HG03060 (cell line): Measurements from ENCODE around the gene PCCA.
A peak's percentile ranks its signal among the peaks of the same experiment; 100 is the strongest.
"Not testable (repeated sequence)": the region's sequence is repeated elsewhere in the genome, so short reads cannot be mapped to it uniquely, and the experiment has no call there.

ENCODE experiments used
- ATAC-seq: cut with Tn5 transposase; IDR thresholded peaks from one replicate; pipeline ENCODE4 v1.9.1; 2021; ENCODE audit warnings: low read depth, moderate number of reproducible peaks; ENCODE audit not compliant: unreplicated experiment

The PCCA gene

DNA sequence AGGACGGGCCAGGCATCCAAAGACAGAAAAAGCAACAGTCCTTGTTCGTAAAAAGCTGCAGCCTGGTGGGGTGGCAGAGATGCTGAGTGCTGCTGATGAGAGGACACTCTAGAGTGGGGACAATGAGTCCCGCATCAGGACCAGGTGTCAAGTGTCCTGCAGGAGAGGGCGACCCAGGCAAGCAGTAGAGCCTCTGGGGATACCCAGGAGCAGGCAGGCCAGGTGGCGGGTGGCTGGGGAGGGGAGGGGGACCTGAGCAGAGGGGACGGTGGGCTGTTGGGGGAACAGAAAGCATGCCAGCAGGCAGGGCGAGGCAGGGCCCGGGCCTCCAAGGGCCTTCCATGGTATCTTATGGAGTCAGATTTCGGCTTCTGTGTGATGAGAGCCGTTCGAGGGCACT is 463.9 kb downstream of the PCCA start:
- no peak for ATAC-seq

DNA sequence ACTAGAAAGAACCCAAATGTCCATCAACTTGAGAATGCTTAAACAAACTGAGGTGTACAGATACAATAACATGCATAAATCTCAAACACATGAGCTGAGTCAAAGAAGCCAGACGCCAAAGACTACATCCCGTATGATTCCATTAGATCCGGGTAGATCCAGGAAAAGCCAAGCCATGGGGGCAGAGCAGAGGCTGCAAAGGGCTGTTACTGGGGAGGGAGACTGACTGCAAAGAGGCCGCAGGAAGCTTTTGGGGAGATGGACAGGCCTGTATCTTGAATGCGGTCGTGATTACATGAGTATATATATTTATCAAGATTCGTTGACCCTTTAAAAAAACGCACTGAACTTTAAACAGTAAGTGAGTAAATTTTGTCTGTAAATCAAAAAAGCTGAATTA is 471.0 kb downstream of the PCCA start:
- no peak for ATAC-seq

DNA sequence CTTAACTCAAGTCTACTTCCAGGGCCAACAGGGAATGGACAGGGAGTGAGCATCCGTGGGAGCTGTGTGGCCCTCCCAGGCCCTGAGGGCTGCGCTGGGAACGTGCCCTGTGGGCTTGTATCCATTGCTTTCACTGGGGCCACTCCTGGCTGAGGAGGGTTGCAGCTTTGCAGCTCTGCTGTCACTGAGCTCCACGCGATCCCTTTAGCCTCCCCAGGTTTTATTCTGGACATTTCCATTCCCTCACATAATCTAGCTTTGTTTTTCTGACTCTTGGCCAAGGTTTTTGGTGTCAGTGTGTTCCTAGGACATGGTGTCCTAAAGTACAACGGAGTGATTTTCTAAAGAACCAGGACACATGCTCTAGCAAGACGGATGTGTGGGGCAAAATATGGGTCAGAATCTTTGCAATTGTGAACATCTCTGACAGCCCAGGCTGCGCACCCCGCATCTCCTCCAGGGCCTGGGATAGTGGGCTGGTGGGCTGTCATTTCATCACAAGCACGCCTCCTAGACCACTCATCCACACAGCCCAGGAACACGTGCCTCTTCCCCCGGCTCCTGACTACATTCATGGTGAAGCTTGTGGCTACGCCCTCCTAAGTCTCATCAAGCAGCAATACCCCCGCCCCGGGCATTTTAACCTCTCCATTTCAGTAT is 471.7 kb downstream of the PCCA start:
- no peak for ATAC-seq

DNA sequence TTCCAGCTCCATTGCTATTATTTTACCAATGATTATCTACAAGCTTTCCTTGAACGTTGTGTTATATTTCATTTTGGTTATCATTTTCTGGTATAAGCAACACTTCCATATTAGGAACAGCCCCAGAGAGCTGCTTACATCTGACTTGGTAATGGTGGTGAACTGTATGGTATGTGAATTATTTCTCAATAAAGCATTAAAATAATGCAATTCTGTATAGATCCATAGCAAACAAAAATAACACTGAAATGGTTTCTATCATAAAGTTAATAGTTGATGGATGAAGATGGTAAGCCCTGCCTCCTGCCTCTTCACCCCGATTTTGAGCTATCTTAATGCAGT is 472.2 kb downstream of the PCCA start:
- ATAC-seq, result no peak

DNA sequence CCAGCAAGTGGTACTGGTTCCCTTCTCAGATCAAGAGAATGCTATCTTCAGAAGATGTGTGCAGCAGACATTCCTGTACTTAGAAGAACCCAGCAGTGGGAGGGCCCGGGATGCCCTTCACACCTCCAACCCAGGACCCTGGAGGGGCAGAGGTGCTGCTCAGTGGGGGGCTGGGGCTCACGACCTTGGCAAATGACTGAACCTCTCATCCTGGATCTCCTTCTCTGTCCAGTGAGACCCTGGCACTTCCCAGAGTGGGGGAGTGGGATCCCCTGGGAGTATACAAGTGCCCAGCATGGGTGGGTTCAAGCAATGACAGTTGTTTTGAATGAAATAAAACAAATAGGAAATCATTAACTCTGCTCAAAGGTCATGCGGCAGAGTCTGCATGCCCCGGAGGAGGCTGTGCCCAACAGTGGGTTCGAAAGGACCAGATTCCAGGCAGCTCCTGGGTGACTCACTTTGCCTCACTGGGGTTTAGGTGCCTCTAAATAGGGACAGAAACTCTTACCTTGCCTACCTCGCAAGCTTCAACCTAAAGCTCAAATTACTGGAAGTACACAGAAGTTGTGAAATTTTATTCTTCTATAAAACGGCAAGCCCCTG is 472.8 kb downstream of the PCCA start:
- ATAC-seq, result no peak

DNA sequence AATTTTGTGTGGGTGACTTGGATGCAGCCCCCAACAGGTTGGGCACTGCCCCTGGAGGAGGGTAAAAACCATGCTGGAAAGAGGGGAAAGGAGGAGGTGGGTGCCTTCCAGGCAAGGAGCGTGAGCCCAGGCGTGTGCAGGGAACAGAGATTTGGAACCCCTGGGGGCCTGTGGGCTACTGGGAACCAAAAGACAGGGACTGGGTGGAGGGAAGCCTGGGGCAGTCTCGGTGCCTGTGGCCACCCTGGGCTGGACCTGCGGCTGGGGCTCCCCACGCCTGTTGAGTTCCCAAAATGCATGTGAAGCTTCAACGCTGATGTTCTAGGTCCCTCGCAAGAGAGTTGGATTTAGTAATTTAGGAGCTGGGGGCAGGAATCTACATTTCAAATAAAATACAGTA is 474.9 kb downstream of the PCCA start:
- no peak for ATAC-seq

DNA sequence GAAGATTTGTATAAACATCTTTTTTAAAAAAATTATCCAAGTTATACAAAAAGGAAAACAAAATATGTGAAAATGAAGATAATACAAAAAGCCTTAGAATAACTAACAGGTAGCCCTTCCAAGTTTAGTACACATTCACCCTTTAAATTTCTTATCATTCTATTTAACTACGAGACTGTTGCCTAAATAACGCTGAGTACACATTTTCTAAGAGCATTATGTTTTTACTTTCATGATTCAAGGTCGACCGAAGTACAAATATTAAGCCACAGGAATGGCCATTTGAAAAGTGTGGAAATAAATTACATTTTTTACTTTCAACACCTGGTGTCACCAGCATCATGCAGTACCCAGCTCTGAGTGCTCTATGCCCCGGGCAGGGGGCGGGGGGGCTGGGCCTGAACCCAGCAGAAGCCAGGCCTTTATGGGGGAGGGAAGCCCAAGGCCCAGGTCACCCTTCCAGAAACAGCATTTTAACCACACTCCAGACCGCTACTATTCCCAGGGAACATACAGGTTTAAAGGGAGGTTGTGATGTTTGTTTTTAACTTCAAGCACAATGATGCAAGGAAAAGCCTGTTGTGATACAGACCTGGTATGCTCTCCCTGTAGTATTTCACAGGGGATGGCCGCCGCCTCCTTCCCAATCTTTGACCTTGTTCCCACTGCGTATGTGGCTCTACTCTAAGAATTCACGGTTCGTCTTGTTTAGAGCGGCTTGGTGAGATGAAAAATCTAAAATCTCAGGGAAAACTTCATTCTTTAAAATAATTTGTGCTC is 475.7 kb downstream of the PCCA start:
- ATAC-seq, result no peak

DNA sequence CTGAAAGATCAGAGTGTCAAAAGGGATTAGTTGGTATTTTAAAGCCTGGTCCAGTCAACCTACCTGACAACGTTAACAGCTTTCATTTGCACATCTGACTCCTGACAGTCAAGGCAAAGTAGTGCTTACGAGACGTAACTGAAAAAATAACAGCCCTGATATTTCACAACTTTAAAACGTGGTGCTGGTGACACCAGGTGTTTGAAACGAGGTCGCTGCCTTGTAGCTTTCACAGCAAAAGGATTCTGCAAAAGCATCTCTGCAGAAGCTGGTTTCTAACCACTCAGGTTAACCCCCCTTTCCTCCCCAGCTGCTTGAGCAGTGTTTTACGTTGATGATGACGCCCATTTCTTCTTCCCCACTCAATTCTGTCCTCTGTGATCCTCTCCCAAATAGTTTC is 476.4 kb downstream of the PCCA start:
- ATAC-seq, result no peak

DNA sequence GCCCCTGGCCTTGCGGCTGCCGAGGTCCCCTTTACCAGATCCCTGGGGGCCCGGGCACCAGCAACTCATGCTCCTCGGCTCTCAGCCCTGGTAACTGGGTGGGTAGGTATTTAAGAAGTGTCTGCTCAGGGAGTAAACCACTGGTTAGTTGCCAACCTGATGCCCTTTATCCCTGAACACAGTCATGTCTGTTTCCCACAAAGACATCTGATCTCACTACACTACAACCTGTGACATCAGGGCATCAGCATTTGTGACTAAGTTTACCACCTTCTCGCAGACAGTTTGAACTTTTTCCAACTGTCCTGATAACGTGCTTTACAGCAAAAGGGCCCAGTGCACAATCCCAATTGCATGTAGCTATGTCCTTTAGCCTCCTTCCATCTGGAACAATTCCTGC is 477.6 kb downstream of the PCCA start:
- ATAC-seq, result no peak

DNA sequence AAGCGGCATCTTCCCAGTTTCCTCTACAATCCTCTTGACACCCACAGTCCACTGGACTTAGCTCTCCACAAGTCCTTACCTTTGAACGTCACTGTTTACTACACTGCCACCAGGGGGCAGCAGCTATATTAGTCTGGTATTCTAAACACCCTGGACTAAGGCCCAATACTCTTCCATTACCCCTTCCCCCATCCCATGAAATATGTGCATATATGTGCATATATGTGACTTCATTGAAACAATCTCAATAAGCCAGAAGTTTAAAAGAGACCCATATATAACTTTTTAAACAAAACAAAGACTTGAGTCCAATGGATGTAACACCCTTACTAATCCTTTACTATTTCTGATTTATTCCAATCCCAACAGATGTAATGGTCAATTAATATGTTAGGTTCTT is 484.2 kb downstream of the PCCA start:
- peak; percentile 88 for ATAC-seq

DNA sequence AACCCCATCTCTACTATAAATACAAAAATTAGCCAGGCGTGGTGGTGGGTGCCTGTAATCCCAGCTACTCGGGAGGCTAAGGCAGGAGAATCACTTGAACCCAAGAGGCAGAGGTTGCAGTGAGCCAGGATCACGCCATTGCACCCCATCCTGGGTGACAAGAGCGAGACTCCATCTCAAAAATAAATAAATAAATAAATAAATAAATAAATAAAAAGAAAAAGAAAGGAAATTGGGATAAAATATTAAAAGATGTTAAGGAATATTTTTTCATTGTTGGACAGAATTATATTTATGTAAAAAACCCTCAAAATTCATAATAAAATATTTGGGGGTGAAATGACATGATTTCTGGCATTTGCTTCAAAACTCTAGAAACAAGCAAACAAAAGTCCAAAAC is 488.3 kb downstream of the PCCA start:
- ATAC-seq, result not testable (repeated sequence)
